Type B pancreatic cell (in vitro differentiated cells): ENCODE results near the gene SPRY4. TPM values are rescaled to one million over a fixed set of nuclear protein-coding genes. Genes with fewer than 3 reads are reported as not detected.

Source experiments
- DNase-seq: peaks from one replicate; pipeline ENCODE4 v3.0.0; 2021; ENCODE audit warnings: mixed read lengths; ENCODE audit not compliant: unreplicated experiment; ENCODE audit errors: extremely low spot score
- H3K27ac Mint-ChIP-seq: 2 replicates; pipeline ENCODE4 v1.8.0; 2021; ENCODE audit warnings: mild to moderate bottlenecking, mixed read lengths
- H3K27me3 Mint-ChIP-seq: 2 replicates; pipeline ENCODE4 v1.8.0; 2021; ENCODE audit warnings: mixed read lengths
- H3K36me3 Mint-ChIP-seq: 2 replicates; pipeline ENCODE4 v1.8.0; 2021; ENCODE audit warnings: mixed read lengths
- H3K4me1 Mint-ChIP-seq: one replicate; pipeline ENCODE4 v1.8.0; 2021; ENCODE audit warnings: mixed read lengths; ENCODE audit not compliant: unreplicated experiment
- H3K4me3 Mint-ChIP-seq: 2 replicates; pipeline ENCODE4 v1.8.0; 2021; ENCODE audit warnings: mild to moderate bottlenecking, mixed read lengths
- H3K9me3 Mint-ChIP-seq: 2 replicates; pipeline ENCODE4 v1.8.0; 2021; ENCODE audit warnings: mixed read lengths
- total RNA-seq: library from RNA; stranded (reverse); gene quantifications from 2 replicates; pipeline ENCODE4 v1.2.1, GENCODE V29; 2021; ENCODE audit warnings: low replicate concordance
- TF ChIP-seq, protein P1 (sequence below): fragments of 200-600 bp; sonication (generic); conservative IDR thresholded peaks from 2 replicates; pipeline ENCODE4 v1.5.0; 2021; ENCODE audit warnings: antibody characterized with exemption, mild to moderate bottlenecking

Gene SPRY4
- total RNA-seq, 1 donor from 2014 or later: 20.7 TPM

DNA sequence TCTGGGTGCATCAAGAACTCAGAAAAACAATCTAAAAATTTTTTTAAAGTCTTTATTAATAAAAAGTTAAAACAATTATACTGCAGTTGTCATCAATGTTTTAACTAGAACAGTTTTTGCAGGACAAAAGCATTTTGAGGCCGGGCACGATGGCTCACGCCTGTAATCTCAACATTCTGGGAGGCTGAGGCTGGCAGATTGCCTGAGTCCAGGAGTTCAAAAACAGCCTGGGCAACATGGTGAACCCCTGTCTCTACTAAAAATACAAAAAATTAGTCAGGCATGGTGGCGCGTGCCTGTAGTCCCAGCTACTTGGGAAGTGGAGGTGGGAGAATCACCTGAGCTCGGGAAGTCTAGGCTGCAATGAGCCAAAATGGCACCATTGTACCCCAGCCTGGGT lies 5.2 kb upstream of the SPRY4 start:
- Mint-ChIP-seq H3K9me3 (no peaks in the 10 kb centered on the region), H3K4me1 (peaks cover 24% of the 10 kb centered on the region), H3K27ac (no peak overlapping the region), H3K27me3 (peaks cover 5% of the 10 kb centered on the region), H3K4me3 (no peak overlapping the region), H3K36me3 (no peaks in the 10 kb centered on the region)
- TF ChIP-seq, protein P1, sequence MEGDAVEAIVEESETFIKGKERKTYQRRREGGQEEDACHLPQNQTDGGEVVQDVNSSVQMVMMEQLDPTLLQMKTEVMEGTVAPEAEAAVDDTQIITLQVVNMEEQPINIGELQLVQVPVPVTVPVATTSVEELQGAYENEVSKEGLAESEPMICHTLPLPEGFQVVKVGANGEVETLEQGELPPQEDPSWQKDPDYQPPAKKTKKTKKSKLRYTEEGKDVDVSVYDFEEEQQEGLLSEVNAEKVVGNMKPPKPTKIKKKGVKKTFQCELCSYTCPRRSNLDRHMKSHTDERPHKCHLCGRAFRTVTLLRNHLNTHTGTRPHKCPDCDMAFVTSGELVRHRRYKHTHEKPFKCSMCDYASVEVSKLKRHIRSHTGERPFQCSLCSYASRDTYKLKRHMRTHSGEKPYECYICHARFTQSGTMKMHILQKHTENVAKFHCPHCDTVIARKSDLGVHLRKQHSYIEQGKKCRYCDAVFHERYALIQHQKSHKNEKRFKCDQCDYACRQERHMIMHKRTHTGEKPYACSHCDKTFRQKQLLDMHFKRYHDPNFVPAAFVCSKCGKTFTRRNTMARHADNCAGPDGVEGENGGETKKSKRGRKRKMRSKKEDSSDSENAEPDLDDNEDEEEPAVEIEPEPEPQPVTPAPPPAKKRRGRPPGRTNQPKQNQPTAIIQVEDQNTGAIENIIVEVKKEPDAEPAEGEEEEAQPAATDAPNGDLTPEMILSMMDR: no peak
- DNase-seq: no peak

DNA sequence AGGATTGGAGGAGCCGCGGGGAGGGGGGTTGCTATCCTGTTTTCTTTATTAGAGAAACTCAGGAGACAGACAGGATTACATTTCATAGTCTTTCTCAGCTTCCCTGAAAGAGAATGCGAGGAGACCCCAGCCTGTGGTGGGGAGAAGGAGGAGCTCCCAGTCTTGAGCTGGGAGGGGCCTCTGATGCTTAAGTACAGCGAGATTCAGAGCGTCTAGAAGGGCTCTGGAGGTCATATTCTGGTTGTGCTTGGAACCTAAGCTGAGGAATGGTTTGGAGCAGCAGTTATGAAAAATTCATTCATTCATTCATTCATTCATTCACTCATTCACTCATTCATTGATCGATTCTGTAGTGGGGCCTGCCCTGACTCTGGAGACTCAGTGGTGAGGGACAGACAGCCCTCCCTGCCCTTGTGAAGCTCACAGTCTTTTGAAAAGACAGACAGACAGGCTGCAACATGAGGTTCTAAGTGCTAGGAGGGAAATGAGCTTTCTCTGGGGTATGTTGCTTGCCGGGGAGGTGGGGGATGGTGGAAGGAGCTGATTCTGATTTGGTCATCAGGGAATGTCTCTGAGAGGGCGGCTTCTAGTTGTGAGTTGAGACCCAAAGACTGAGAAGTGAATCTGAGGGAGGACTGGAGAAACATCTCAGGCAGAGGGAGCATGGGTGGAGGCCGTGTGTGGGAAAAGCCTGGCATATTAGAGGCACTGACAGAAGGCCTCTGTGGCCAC lies 2.5 kb upstream of the SPRY4 start:
- Mint-ChIP-seq H3K36me3 (no peaks in the 10 kb centered on the region), H3K9me3 (no peaks in the 10 kb centered on the region), H3K4me3 (peak overlapping the region; percentile 95), H3K4me1 (peaks cover 36% of the 10 kb centered on the region), H3K27me3 (peaks cover 23% of the 10 kb centered on the region), H3K27ac (peak overlapping the region; percentile 94)
- DNase-seq: no peak
- TF ChIP-seq, protein P1: no peak

DNA sequence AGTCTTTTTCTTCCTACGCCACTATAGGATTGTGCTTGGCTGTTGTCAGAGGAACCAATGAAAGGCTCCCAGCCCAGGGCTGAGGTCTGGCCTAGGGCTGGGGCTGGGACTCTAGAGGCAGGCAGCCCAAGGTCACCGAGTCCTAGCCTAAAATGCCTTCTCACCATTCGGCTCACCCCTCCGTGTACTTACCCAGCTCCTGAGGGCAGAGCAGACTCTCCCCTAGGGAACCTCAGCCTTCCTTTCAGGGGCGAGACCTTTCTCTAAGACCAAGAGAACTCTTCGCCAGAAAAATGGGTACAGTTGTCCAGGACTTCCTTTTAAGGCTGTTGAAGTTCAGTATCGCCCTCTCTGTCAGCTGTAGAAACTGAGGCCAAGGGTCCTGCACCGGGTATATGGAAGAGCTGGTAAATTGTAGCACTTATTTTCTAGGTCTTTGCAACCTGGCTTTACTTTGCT lies 1.7 kb upstream of the SPRY4 start:
- peaks cover 23% of the 10 kb centered on the region for H3K27me3 Mint-ChIP-seq
- TF ChIP-seq, protein P1: no peak
- no peaks in the 10 kb centered on the region for H3K36me3 Mint-ChIP-seq
- peaks cover 37% of the 10 kb centered on the region for H3K4me1 Mint-ChIP-seq
- peak overlapping the region; percentile 95 for H3K4me3 Mint-ChIP-seq
- peak overlapping the region; percentile 94 for H3K27ac Mint-ChIP-seq
- no peak for DNase-seq
- no peaks in the 10 kb centered on the region for H3K9me3 Mint-ChIP-seq

DNA sequence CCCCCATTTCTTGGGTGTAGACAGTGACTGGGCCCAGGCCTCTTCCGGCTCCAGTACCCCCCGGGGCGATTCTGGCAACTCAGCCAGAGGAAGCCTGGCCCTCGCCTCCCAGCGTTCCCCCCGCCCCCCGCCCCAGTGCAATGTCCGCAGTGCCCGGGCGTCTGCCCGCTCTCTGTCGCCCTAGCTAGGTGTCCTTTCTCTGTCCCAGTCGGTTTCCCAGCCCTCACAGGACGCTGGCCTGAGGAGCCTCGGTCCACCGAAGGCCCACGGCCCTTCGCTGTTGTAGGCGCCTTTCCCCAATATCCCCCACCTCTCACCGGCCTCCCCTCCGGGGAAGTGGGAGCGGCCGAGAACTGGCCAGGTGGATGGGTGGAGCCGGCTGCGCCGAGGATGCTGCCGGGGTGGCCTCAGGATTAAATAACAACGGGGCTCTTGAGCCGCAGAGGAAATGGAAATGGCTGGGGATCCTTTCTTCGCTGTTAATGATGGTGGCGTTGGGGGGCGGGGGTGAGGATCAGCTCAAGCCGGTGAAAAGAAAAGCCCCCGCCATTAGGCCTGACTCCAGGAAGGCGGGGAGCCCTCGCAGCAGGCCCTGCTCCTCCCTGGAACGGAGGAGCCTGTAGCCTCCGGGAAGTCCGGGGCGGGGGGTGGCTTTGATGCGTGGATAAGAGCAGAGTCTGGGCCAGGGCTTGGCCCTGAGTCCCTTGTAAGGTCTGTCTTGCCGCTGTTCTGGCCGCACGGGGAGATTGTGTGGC lies 1.1 kb upstream of the SPRY4 start:
- Mint-ChIP-seq H3K4me3 (peak overlapping the region; percentile 95), H3K9me3 (no peaks in the 10 kb centered on the region), H3K27ac (peak overlapping the region; percentile 94), H3K27me3 (peaks cover 23% of the 10 kb centered on the region), H3K4me1 (peaks cover 43% of the 10 kb centered on the region), H3K36me3 (no peaks in the 10 kb centered on the region)
- peak; percentile 74 for DNase-seq
- TF ChIP-seq, protein P1: no peak

DNA sequence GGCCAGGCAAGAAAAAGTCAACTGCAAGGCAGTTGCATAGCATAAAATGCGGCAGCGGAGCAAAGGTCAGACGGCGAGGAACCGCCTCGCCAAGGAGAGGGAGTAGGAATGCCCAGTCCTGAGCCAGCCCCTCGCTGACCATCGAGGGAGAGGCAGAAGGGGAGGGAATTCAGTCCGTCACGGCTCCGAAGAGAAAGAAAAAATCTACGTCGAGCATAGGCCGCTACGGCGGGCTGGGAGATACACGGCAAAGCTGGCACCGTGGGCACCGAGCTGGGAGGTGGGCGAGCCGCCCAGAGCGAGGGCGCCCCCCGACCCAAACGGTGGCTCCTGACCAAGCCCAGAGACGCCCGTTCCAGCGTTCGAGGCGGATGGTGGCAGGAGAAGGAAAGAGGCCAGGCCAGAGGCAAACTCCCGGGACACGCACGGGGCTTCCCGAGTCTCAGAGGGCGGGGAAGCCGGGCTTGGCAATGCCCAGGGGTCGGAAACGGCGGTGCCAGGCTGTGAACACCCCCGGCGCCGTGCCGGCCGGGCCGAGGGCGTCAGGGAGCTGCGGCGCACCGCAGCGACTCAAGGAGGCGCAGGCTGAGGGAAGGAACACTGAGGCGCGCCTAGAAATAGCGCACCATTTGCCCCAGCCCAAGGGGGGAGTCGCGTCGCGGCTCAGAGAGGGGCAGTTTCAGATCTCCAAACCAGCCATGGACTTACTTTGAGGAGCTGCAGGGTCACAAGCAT lies 518 bp downstream of the SPRY4 start:
- Mint-ChIP-seq H3K4me3 (peak overlapping the region; percentile 95), H3K27me3 (peaks cover 23% of the 10 kb centered on the region), H3K4me1 (peaks cover 57% of the 10 kb centered on the region), H3K27ac (peak overlapping the region; percentile 94), H3K36me3 (peaks cover 1% of the 10 kb centered on the region), H3K9me3 (no peaks in the 10 kb centered on the region)
- TF ChIP-seq, protein P1: peak; percentile 55
- no peak for DNase-seq
